ENCODE data around the gene CHD3. TPM values are rescaled to one million over a fixed set of nuclear protein-coding genes. Genes with fewer than 3 reads are reported as not detected.

CHD3 gene
- total and polyA plus RNA-seq, 2 of the 13 experiments (the other 11 are each of a cell fraction or from before 2014, with no cell fraction given), result 2.7 to 3.7 TPM

- no peaks in the 10 kb centered on the region for H4K20me1 ChIP-seq (ENCODE audit: insufficient read depth, low read length)
- no peaks in the 10 kb centered on the region for H3K79me2 ChIP-seq (ENCODE audit: insufficient read depth, low read length)
- no peak overlapping the region; the same call in 1 of the 2 replicates for H3K4me2 ChIP-seq (ENCODE audit: low read depth, low read length)
- TF ChIP-seq SRSF1 (optimal IDR thresholded peaks at IDR 0.05; ENCODE audit: low read depth, low read length), result no peak
- TF ChIP-seq NFE2 (CRISPR knock-in tag; IDR thresholded peaks at IDR 0.05), result no peak
- no peak for TF ChIP-seq ZBTB7B (CRISPR knock-in tag; IDR thresholded peaks at IDR 0.05)
- TF ChIP-seq, protein P1, sequence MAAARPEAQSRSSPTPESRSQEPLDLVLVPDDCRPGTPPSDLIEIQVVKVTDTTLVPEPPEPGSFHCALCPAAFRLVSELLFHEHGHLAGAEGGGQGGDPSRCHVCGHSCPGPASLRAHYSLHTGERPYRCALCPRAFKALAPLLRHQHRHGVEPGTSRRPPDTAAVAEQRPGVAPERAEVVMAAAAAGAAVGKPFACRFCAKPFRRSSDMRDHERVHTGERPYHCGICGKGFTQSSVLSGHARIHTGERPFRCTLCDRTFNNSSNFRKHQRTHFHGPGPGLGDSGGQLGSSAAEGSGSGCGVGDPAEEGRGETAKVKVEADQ (CRISPR knock-in tag; IDR thresholded peaks at IDR 0.05; ENCODE audit: borderline replicate concordance), result no peak
- no peak for TF ChIP-seq NAIF1 (CRISPR knock-in tag; IDR thresholded peaks at IDR 0.05; ENCODE audit: borderline replicate concordance)
- TF ChIP-seq CBX1 (IDR thresholded peaks at IDR 0.05; ENCODE audit: low read depth), result no peak
- TF ChIP-seq MED8 (CRISPR knock-in tag; IDR thresholded peaks at IDR 0.05; ENCODE audit: insufficient replicate concordance), result no peak
- TF ChIP-seq MEIS1 (CRISPR knock-in tag; IDR thresholded peaks at IDR 0.05; ENCODE audit: borderline replicate concordance), result no peak
- no peak for TF ChIP-seq ZBTB1 (CRISPR knock-in tag; IDR thresholded peaks at IDR 0.05; ENCODE audit: borderline replicate concordance)
- TF ChIP-seq MXD4 (CRISPR knock-in tag; IDR thresholded peaks at IDR 0.05), result no peak
- no peak for TF ChIP-seq RAD51 (IDR thresholded peaks at IDR 0.05; ENCODE audit: borderline replicate concordance)
- no peak for TF ChIP-seq ARNTL (CRISPR knock-in tag; IDR thresholded peaks at IDR 0.05)
- TF ChIP-seq ONECUT2 (CRISPR knock-in tag; IDR thresholded peaks at IDR 0.05), result no peak
- ChIA-PET POLR2A (interaction anchor here (0.5 to 4.5 kb wide), 8 partner anchors 10 to 294 kb away, joined by 3 to 27 read pairs (median 4); partner anchors contain the start of genes AURKB, CNTROB, NAA38 and TRAPPC1), CTCF (ENCODE audit: low intra/inter-chr PET ratio, low total read pairs) (interaction anchor here (4.6 kb wide), 1 partner anchor 74 kb away, joined by 70 read pairs; no protein-coding TSS in a partner anchor)
- 86% methylated on average over 13 of the region's 15 CpGs for WGBS (ENCODE audit: low lambda C conversion rate)
- H3K9ac ChIP-seq (ENCODE audit: insufficient read depth, low read depth, low read length), result no peak overlapping the region
- ATAC-seq (no peak), FAIRE-seq (no peak), DNase-seq (ENCODE audit: low spot score) (no peak)
- intact Hi-C loops (cut with micrococcal nuclease; ENCODE audit: unreplicated experiment), result no loop called here
- H2AFZ ChIP-seq (ENCODE audit: low read length), result no peak overlapping the region
- H3K27ac ChIP-seq (ENCODE audit: extremely low read length, insufficient read depth, low read length), result no peak overlapping the region
- in situ Hi-C loops (cut with HindIII; ENCODE audit: extremely low pct_ligation_motif_present, low pct_unique_long_range_greater_than_20kb), result no loop called here
- no peaks in the 10 kb centered on the region for H3K9me3 ChIP-seq (ENCODE audit: low read length)
- peak overlapping the region in 1 of 3 experiments; percentile 62; a peak in 1 of 6 replicates for H3K4me3 ChIP-seq (replicated peaks in 1 of 3; ENCODE audit: insufficient read depth in 1 of 3, low read depth in 2 of 3, low read length in 3 of 3)
- peaks cover 0 to 3% of the 10 kb centered on the region in 2 experiments; a peak in 1 of 5 replicates for H3K27me3 ChIP-seq (ENCODE audit: control insufficient read depth in 1 of 2, insufficient read depth in 2 of 2, low read length in 2 of 2)
- H3K4me1 ChIP-seq (ENCODE audit: insufficient read depth, low read length), result peaks cover 22% of the 10 kb centered on the region
- BruUV-seq (replicated peaks), result no TSS peak
- H3K36me3 ChIP-seq (replicated peaks in 1 of 2; ENCODE audit: control insufficient read depth in 1 of 2, insufficient read depth in 2 of 2, low read length in 2 of 2), result no peaks in the 10 kb centered on the region
Observed at GRCh38 chr17:7916385-7916682, 27.7 kb downstream of the CHD3 start.
